Fibroblast of lung (primary cell): ENCODE measurements around the gene PIK3C2B. TPM values are rescaled to one million over a fixed set of nuclear protein-coding genes. Genes with fewer than 3 reads are reported as not detected.

Experiments
- DNase-seq, 2 donors: peaks; one replicate each; pipeline versions ENCODE4 v3.0.0 to v3.0.0-alpha.2; 2010; ENCODE audit warnings: low read depth in 2 of 2
- H2AFZ ChIP-seq: 2 replicates; pipeline ENCODE4 v1.5.1; 2012; ENCODE audit warnings: low read length, control low read depth, inconsistent platforms
- H3K27ac ChIP-seq: 2 replicates; pipeline ENCODE4 v1.5.1; 2011; ENCODE audit warnings: low read length, control low read depth; ENCODE audit not compliant: insufficient read depth
- H3K27me3 ChIP-seq: 2 replicates; pipeline ENCODE4 v1.5.1; 2011; ENCODE audit warnings: mild to moderate bottlenecking, low read length; ENCODE audit not compliant: control insufficient read depth, insufficient read depth
- H3K36me3 ChIP-seq: 2 replicates; pipeline ENCODE4 v1.5.1; 2011; ENCODE audit warnings: low read length; ENCODE audit not compliant: control insufficient read depth, insufficient read depth
- H3K4me1 ChIP-seq: 2 replicates; pipeline ENCODE4 v1.5.1; 2011; ENCODE audit warnings: low read length; ENCODE audit not compliant: control insufficient read depth, insufficient read depth; ENCODE audit errors: extremely low read depth
- H3K4me2 ChIP-seq: 2 replicates; pipeline ENCODE4 v1.5.1; 2011; ENCODE audit warnings: low read length, control low read depth; ENCODE audit not compliant: insufficient read depth; ENCODE audit errors: extremely low read depth
- H3K4me3 ChIP-seq, 4 experiments: fragments of 200-600 bp in 1 of 4; sonication (generic) in 1 of 4; replicated peaks in 1 of 4; 2 replicates each; pipeline ENCODE4 v1.5.1; 2011 to 2016; ENCODE audit warnings: low read length in 4 of 4, low read depth in 3 of 4, mild to moderate bottlenecking in 3 of 4, control low read depth in 2 of 4, inconsistent platforms in 1 of 4, mixed read lengths in 1 of 4; ENCODE audit not compliant: insufficient read depth in 1 of 4; ENCODE audit errors: control extremely low read depth in 1 of 4
- H3K79me2 ChIP-seq: 2 replicates; pipeline ENCODE4 v1.5.1; 2012; ENCODE audit warnings: mild to moderate bottlenecking, low read length, inconsistent platforms; ENCODE audit not compliant: control insufficient read depth, insufficient read depth
- H3K9ac ChIP-seq: 2 replicates; pipeline ENCODE4 v1.5.1; 2011; ENCODE audit warnings: mild to moderate bottlenecking, low read length, control low read depth; ENCODE audit not compliant: insufficient read depth
- H3K9me3 ChIP-seq: 2 replicates; pipeline ENCODE4 v1.5.1; 2012; ENCODE audit warnings: low read depth, low read length; ENCODE audit not compliant: control insufficient read depth, insufficient read depth
- H4K20me1 ChIP-seq: 2 replicates; pipeline ENCODE4 v1.5.1; 2011; ENCODE audit warnings: low read length; ENCODE audit not compliant: control insufficient read depth, insufficient read depth; ENCODE audit errors: extremely low read depth
- CTCF ChIP-seq, 2 donors: IDR thresholded peaks in 1 of 2; conservative IDR thresholded peaks in 1 of 2; 1 replicate in 1 of 2; 2 replicates in 1 of 2; pipeline ENCODE4 v1.5.1; 2011 to 2012; ENCODE audit warnings: low read length in 2 of 2, control low read depth in 1 of 2, inconsistent platforms in 1 of 2, low read depth in 1 of 2, mild to moderate bottlenecking in 1 of 2
- EZH2 ChIP-seq: IDR thresholded peaks from 2 replicates; pipeline ENCODE4 v1.5.1; 2012; ENCODE audit warnings: low read length, control low read depth, mild to moderate bottlenecking; ENCODE audit errors: missing control alignments
- polyA plus RNA-seq, 2 donors: library from polyadenylated mRNA; depleted of rRNA in 1 of 2; stranded (reverse) in 1 of 2; unstranded in 1 of 2; fragments of >200 nt; gene quantifications; 2 replicates each; pipeline ENCODE4 v1.2.1, GENCODE V29; 2011 to 2012; ENCODE audit warnings: missing spikeins in 1 of 2
- total RNA-seq: library from RNA; depleted of rRNA; stranded (reverse); fragments of >200 nt; gene quantifications from 2 replicates; pipeline ENCODE4 v1.2.1, GENCODE V29; 2014

PIK3C2B gene
- total and polyA plus RNA-seq, 2 donors (not counting 1 experiment from before 2014, with no cell fraction given) = 2.4 to 2.5 TPM

GRCh38 chr1:204468206-204468605 lies 26.4 kb downstream of the PIK3C2B start:
- H3K79me2 ChIP-seq = no peaks in the 10 kb centered on the region
- TF ChIP-seq CTCF (conservative IDR thresholded peaks at IDR 0.05 in 1 of 2, IDR thresholded peaks at IDR 0.05 in 1 of 2; ENCODE audit: low read depth in 1 of 2, low read length in 2 of 2) = no peak
- no peak for TF ChIP-seq EZH2
- no peaks in the 10 kb centered on the region for H3K4me1 ChIP-seq
- H2AFZ ChIP-seq = no peak overlapping the region
- H3K4me3 ChIP-seq = no peak overlapping the region
- no peaks in the 10 kb centered on the region for H3K9me3 ChIP-seq
- no peak overlapping the region for H3K27ac ChIP-seq
- no peaks in the 10 kb centered on the region for H3K36me3 ChIP-seq
- H4K20me1 ChIP-seq = no peaks in the 10 kb centered on the region
- no peak overlapping the region for H3K4me2 ChIP-seq
- no peak overlapping the region for H3K9ac ChIP-seq
- DNase-seq = no peak
- H3K27me3 ChIP-seq = peaks cover 18% of the 10 kb centered on the region

DNA sequence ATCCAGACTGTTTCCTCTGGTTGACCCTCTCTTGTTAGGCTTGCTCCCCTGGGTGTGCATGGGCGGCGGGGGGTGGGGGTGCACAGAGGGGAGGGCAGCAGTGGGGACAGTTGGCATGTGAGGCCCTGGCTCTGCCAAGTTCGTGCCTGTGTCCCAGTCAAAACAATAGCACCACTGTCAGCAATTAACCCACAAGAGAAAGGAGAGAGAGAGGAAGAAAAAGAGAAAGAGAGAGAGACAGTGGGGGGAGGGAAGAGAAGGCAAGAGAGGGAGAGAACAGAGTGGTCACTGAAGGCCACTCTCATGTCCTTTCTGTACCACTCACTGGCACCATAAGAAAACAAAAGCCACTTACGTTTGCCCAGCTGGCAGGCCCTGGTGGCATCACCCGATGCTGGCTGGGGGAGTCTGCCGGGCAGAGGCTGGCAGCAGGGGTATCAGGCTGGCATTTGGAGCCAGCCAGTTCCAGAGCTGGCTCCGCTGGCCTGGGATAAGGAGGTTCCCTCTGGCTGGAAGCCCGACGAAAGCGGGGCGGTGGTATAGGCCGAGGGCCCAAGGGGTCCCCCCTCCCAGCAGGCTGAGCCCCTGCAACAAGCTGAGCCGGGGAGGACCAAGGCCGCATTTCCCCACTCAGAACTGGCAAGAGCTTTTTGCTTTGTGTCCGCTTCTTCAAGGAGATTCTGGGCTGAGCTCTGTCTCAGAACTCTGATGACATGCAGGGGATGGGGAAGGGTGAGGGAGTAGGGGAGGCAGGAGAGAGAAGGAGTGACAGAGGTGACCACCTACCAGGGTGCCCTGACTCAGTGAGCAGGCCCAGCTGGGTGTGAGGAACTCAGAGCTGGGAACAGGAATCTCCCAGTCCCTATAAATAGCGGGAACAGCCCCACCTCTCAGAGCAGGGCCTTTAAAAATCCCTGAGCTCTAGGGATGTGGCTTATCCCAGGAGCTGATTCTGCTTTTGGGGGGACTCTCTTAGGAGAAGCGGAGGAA lies 27.9 kb downstream of the PIK3C2B start:
- TF ChIP-seq EZH2 = no peak
- no peak for TF ChIP-seq CTCF (conservative IDR thresholded peaks at IDR 0.05 in 1 of 2, IDR thresholded peaks at IDR 0.05 in 1 of 2; ENCODE audit: low read depth in 1 of 2, low read length in 2 of 2)
- Histone ChIP-seq H2AFZ (no peak overlapping the region), H3K27me3 (peaks cover 18% of the 10 kb centered on the region), H4K20me1 (no peaks in the 10 kb centered on the region), H3K9ac (no peak overlapping the region), H3K4me1 (no peaks in the 10 kb centered on the region), H3K79me2 (no peaks in the 10 kb centered on the region), H3K36me3 (no peaks in the 10 kb centered on the region), H3K4me2 (no peak overlapping the region), H3K4me3 (no peak overlapping the region), H3K9me3 (no peaks in the 10 kb centered on the region), H3K27ac (no peak overlapping the region)
- DNase-seq = no peak

GRCh38 chr1:204465546-204466415 lies 28.8 kb downstream of the PIK3C2B start:
- Histone ChIP-seq H4K20me1 (no peaks in the 10 kb centered on the region), H3K79me2 (no peaks in the 10 kb centered on the region), H3K4me1 (no peaks in the 10 kb centered on the region), H3K9ac (no peak overlapping the region), H3K36me3 (no peaks in the 10 kb centered on the region), H3K4me3 (no peak overlapping the region), H3K4me2 (no peak overlapping the region), H3K27ac (no peak overlapping the region), H3K27me3 (peaks cover 18% of the 10 kb centered on the region), H2AFZ (no peak overlapping the region), H3K9me3 (no peaks in the 10 kb centered on the region)
- TF ChIP-seq EZH2 (no peak), CTCF (conservative IDR thresholded peaks at IDR 0.05 in 1 of 2, IDR thresholded peaks at IDR 0.05 in 1 of 2; ENCODE audit: low read depth in 1 of 2, low read length in 2 of 2) (no peak)
- DNase-seq = peak in 1 of 2 donors; percentile 15
